ENCODE measurements around the gene NTN3. TPM values are rescaled to one million over a fixed set of nuclear protein-coding genes. Genes with fewer than 3 reads are reported as not detected.

NTN3 gene
- total RNA-seq, 1 donor from 2014 or later = not detected

- Histone ChIP-seq H3K36me3 (peaks cover 7% of the 10 kb centered on the region), H3K27ac (peak overlapping the region; percentile 97), H3K27me3 (no peaks in the 10 kb centered on the region), H3K9me3 (no peaks in the 10 kb centered on the region), H3K4me1 (peaks cover 59% of the 10 kb centered on the region), H3K4me3 (peak overlapping the region; percentile 88)
- DNase-seq (peak; percentile 85), ATAC-seq (peak; percentile 16)
- no peak for TF ChIP-seq CTCF (IDR thresholded peaks at IDR 0.05)
- intact Hi-C loops (cut with DNase I) = no loop called here
Measured at GRCh38 chr16:2514333-2515179, 43.5 kb downstream of the NTN3 start.

GRCh38 chr16:2515180-2515851 is 44.2 kb downstream of the NTN3 start:
- Histone ChIP-seq H3K4me3 (peak overlapping the region; percentile 88), H3K27ac (peak overlapping the region; percentile 97), H3K9me3 (no peaks in the 10 kb centered on the region), H3K27me3 (no peaks in the 10 kb centered on the region), H3K36me3 (peaks cover 9% of the 10 kb centered on the region), H3K4me1 (peaks cover 62% of the 10 kb centered on the region)
- DNase-seq (peak; percentile 70), ATAC-seq (peak; percentile 3)
- intact Hi-C loops (cut with DNase I) = no loop called here
- TF ChIP-seq CTCF (IDR thresholded peaks at IDR 0.05) = no peak

- Histone ChIP-seq H3K27me3 (no peaks in the 10 kb centered on the region), H3K4me1 (peaks cover 65% of the 10 kb centered on the region), H3K27ac (peak overlapping the region; percentile 97), H3K4me3 (peak overlapping the region; percentile 88), H3K9me3 (no peaks in the 10 kb centered on the region), H3K36me3 (peaks cover 9% of the 10 kb centered on the region)
- no peak for TF ChIP-seq CTCF (IDR thresholded peaks at IDR 0.05)
- intact Hi-C loops (cut with DNase I) = no loop called here
- ATAC-seq (no peak), DNase-seq (peak; percentile 75)
Measured at GRCh38 chr16:2516391-2517240, 45.5 kb downstream of the NTN3 start.

GRCh38 chr16:2517954-2518605 is 47.0 kb downstream of the NTN3 start:
- no peak for DNase-seq
- peak overlapping the region; percentile 33 for H3K27ac ChIP-seq

More at GRCh38 chr16:2517954-2518605, 47.0 kb downstream of the NTN3 start:
- no peak for TF ChIP-seq CTCF (IDR thresholded peaks at IDR 0.05)
- no peak for ATAC-seq
- intact Hi-C loops (cut with DNase I) = no loop called here
- peaks cover 59% of the 10 kb centered on the region for H3K4me1 ChIP-seq
- no peak overlapping the region for H3K4me3 ChIP-seq
- H3K27me3 ChIP-seq = no peaks in the 10 kb centered on the region
- peaks cover 19% of the 10 kb centered on the region for H3K36me3 ChIP-seq
- no peaks in the 10 kb centered on the region for H3K9me3 ChIP-seq
